ENCODE data around the gene AQP1.

AQP1 gene

GRCh38 chr7:30916255-30916654 is 4.6 kb downstream of the AQP1 start:
- no peak for TF ChIP-seq CTCF (IDR thresholded peaks at IDR 0.05; ENCODE audit: low read depth, low read length, missing control alignments)
- in situ Hi-C loops (cut with HindIII; ENCODE audit: low sequenced_read_pairs) = no loop called here
- H3K4me3 ChIP-seq (ENCODE audit: low read depth, low read length) = no peak overlapping the region
- no peak for DNase-seq (ENCODE audit: low read depth)

GRCh38 chr7:30916767-30917166 is 5.1 kb downstream of the AQP1 start:
- no peak for DNase-seq (ENCODE audit: low read depth)
- in situ Hi-C loops (cut with HindIII; ENCODE audit: low sequenced_read_pairs) = no loop called here
- H3K4me3 ChIP-seq (ENCODE audit: low read depth, low read length) = no peak overlapping the region
- TF ChIP-seq CTCF (IDR thresholded peaks at IDR 0.05; ENCODE audit: low read depth, low read length, missing control alignments) = no peak

- no peak for DNase-seq (ENCODE audit: low read depth)
- no peak for TF ChIP-seq CTCF (IDR thresholded peaks at IDR 0.05; ENCODE audit: low read depth, low read length, missing control alignments)
- in situ Hi-C loops (cut with HindIII; ENCODE audit: low sequenced_read_pairs) = no loop called here
- no peak overlapping the region for H3K4me3 ChIP-seq (ENCODE audit: low read depth, low read length)
These were observed 5.7 kb downstream of the AQP1 start for GRCh38 chr7:30917216-30917893.

- no peak for TF ChIP-seq CTCF (IDR thresholded peaks at IDR 0.05; ENCODE audit: low read depth, low read length, missing control alignments)
- in situ Hi-C loops (cut with HindIII; ENCODE audit: low sequenced_read_pairs) = no loop called here
- DNase-seq (ENCODE audit: low read depth) = no peak
- H3K4me3 ChIP-seq (ENCODE audit: low read depth, low read length) = no peak overlapping the region
These were observed 7.0 kb downstream of the AQP1 start for GRCh38 chr7:30918676-30919075.

- no peak for DNase-seq (ENCODE audit: low read depth)
- no peak for TF ChIP-seq CTCF (IDR thresholded peaks at IDR 0.05; ENCODE audit: low read depth, low read length, missing control alignments)
- in situ Hi-C loops (cut with HindIII; ENCODE audit: low sequenced_read_pairs) = no loop called here
- no peak overlapping the region for H3K4me3 ChIP-seq (ENCODE audit: low read depth, low read length)
These were observed 8.4 kb downstream of the AQP1 start for GRCh38 chr7:30920021-30920583.

- TF ChIP-seq CTCF (IDR thresholded peaks at IDR 0.05; ENCODE audit: low read depth, low read length, missing control alignments) = no peak
- in situ Hi-C loops (cut with HindIII; ENCODE audit: low sequenced_read_pairs) = no loop called here
- H3K4me3 ChIP-seq (ENCODE audit: low read depth, low read length) = no peak overlapping the region
- no peak for DNase-seq (ENCODE audit: low read depth)
These were observed 9.2 kb downstream of the AQP1 start for GRCh38 chr7:30920584-30921539.
